HG03064 (cell line): ENCODE results near the gene CNTN4.

Experiments
- ATAC-seq: cut with Tn5 transposase; IDR thresholded peaks from one replicate; pipeline ENCODE4 v1.9.1; 2021; ENCODE audit warnings: low read depth; ENCODE audit not compliant: unreplicated experiment

The CNTN4 gene

DNA sequence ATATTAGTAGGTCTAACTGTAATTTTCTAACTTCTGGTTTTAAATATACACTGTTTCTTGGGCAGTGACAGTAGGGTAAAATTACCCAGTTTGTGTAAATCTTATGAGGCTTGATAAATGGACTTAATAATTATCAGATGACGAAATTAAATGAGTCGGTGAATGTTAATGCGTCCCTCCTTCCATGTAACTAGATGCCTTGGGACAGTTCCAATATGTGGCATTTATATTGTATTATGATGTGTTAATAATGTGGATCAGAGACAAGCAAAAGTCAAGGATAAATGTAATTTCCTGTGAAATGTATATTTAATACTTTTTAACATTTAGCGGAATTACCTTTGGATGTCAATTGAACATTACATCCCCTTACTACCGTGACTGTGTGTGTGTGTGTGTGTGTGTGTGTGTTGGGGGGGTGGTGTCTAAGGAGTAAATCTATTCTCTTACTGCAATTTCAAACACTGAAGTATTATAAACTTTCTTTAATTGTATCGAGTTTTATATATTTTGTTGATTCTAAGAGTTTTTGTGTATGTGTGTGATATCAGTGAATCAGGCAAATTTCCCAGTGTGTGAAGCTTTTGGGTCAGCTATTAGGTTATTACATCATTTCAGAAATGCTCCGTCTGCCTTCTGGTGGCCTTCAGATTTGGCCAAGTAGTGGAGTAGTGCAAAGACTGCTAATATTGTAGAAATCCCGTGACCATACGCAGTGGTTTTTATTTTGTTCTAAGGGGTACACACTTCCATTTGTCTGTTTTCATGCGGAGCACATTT, 50.1 kb downstream of the CNTN4 start:
- no peak for ATAC-seq

DNA sequence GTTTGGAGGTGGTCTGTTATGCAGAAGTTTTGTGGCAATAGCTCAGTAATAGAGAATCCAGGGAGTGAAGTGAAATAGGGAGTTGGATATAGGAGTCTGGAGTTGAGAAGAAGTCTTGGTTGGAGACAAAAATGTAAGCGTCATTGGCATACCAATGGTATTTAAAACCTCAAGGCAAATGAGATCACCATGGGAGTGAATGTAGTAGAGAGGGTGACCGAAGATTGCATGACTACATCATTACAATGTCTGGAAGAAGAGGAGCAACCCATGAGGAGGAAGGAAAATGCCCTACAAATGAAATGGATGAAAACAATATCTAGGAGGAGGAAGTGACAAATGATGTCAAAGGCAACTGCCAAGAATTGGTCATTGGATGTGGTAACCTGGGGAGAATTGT, 54.4 kb downstream of the CNTN4 start:
- no peak for ATAC-seq

DNA sequence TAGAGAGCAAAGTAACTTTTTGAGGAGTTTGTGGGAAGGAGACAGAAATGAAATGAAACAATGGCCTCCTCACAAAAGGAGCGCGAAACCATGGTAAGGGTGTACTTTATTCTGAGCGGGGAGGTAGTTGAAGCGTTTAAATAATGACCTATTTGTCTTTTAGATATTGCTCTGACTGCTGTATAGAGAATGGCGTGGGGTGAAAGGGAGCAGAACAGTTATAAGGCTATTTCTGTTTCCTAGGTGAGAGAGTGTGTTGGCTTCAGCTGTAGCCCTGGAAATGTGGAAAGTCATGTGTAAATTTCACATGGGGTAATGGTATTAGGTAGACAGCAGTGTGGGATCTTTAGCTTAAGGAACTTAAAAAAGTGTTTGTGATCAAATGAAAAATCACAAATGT, 54.9 kb downstream of the CNTN4 start:
- ATAC-seq, result no peak

DNA sequence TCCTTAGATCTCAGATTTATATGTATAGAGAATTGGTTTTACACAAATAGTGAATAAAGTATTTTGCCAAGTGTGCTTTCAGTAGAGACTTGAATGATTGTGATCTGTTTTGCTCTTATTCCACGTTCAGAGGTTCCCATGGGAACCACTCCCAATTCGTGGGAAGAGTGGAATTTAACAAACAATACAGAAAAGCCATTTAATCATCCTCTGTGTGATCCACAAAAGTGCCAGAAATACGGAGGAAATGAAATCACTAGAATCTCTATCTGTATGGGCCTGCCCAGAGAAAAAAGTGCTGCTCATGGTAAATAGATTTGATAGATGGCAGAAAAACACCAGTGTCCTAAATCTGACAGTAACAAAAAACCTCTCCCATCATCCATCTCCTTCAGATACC, 56.0 kb downstream of the CNTN4 start:
- no peak for ATAC-seq

GRCh38 chr3:2156244-2156847, 57.7 kb downstream of the CNTN4 start:
- no peak for ATAC-seq

GRCh38 chr3:2158828-2159227, 60.2 kb downstream of the CNTN4 start:
- no peak for ATAC-seq

DNA sequence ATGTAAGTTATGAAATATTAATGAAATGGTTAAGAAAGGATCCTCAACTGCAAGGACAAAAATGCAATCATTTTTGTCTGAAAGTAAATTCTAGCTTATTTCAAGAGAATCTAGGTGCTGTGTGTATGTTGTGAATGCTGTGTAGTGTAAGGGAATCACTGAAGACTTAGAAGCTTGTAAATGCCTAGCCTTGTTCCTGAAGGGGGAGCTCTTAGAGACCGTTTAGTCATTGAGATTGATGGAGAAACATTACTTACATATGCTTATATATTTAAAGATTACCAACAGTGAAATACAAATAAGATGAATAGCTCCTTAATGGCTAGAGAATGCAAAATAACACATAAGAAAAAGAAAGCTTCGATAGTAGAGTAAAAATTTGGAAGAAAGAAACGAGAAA, 67.9 kb downstream of the CNTN4 start:
- no peak for ATAC-seq

DNA sequence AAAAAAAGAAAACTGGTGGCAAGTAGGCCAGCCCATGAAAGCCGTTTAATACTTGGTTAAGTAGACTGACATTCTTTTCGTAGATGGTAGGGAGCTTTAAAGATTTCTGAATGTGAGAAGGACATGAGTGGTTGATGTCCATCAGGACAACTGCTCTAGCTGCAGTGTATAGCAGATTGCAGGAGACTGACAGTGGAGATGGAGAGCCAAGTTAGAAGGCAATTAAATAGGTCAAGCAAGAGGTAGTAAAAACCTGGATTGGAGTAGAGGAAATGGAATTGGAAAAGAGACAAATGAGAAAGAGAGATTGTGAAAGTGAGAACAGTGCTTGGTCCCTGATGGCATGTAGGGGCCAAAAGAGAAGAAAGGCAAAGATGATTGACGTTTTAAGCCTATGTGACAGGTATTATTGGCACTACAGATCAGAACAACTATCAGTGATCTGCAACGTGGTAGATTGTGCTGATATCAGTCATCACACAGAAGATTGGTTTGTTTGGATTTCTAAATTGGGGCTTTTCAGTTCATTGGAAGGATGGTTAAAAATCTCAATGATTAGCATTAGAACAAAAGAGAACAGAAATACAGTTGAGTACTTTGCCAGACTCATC, 74.0 kb downstream of the CNTN4 start:
- ATAC-seq, result no peak

DNA sequence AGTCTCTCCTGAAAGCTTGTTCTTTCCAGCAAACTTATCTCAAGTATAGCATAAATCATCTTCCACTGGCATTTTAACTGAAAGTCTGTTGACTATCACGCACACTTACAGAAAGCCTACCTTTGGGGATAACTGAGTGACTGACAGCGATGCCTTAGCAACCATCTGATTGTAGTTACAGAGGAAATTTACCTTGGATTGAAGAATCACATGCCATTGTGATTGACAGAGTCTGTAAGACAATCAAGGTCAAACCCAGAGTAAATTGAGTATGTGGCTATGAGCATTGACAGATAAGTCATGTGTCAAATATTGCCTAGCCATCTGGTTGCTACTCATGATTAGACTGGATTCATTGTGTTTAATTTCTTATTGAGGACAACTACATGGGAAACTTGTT, 82.0 kb downstream of the CNTN4 start:
- no peak for ATAC-seq

- no peak for ATAC-seq
These were observed 100.2 kb downstream of the CNTN4 start for GRCh38 chr3:2198776-2199279.

GRCh38 chr3:2204054-2204453, 105.4 kb downstream of the CNTN4 start:
- ATAC-seq, result no peak

GRCh38 chr3:2205692-2206091, 107.0 kb downstream of the CNTN4 start:
- no peak for ATAC-seq

DNA sequence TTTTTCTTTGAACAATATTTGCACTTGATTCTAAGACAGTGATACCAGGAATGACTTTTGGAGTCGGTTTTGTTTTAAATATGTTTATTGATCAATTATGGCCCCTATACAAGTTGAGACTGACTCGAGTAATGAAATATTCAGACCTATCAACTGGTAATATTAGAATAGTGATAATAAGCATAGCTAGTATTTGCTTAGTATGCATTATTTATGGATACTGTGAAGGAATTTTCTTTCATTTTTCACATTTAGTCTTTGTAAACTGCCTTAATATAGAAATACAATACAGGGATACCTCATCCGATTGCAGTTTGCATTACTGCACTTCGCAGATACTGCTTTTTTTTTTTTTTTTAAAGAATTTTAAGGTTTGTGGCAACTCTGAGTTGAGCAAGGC, 107.9 kb downstream of the CNTN4 start:
- no peak for ATAC-seq

DNA sequence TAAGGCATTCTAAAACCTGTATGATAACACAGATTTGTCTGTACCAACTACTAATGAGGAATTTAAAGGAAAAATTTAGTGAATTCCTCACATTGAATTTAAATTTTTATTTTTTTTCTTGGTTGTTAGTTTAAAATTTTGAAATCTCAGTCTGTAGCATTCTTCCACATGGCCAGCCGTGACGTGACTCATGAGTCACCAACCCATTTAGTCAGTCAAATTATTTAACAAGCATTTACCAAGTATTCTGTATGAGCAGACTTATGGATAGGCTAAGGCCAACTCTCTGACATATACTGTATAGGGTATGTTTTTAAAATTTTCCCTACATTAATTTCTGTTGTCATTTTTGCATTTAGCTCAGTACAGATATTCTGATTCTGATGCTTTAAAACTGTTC, 112.9 kb downstream of the CNTN4 start:
- no peak for ATAC-seq

DNA sequence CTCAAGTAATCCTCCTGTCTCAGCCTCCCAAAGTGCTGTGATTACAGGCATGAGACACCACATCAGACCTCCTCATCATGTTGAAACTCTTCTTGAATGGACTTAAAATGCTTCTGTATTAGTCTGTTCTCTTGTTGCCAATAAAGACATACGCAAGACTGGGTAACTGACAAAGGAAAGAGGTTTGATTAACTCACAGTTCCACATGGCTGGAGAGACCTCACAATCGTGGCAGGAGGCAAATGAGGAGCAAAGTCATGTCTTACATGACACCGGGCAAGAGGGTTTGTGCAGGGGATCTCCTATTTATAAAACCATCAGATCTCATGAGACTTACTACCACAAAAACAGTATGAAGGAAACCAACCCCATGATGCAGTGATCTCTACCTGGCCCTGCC, 113.5 kb downstream of the CNTN4 start:
- ATAC-seq, result no peak

DNA sequence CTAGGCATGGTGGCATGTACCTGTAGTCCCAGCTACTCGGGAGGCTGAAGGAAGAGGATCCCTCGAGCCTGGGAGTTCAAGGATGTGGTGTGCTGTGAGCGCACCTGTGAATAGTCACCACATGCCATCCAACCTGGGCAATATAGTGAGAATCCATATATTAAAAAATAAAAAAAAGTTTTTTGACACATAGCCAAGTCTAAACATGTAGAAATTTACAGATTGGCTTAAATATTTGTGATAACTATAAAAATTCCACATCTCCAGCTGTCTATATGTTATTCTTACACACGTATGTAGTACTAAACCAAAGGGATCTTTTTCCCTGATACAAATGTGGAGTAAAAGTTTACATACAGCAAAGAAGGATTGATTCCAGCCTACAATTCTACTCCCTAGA, 119.7 kb downstream of the CNTN4 start:
- no peak for ATAC-seq

- no peak for ATAC-seq
These were observed 120.2 kb downstream of the CNTN4 start for GRCh38 chr3:2218816-2219215.

DNA sequence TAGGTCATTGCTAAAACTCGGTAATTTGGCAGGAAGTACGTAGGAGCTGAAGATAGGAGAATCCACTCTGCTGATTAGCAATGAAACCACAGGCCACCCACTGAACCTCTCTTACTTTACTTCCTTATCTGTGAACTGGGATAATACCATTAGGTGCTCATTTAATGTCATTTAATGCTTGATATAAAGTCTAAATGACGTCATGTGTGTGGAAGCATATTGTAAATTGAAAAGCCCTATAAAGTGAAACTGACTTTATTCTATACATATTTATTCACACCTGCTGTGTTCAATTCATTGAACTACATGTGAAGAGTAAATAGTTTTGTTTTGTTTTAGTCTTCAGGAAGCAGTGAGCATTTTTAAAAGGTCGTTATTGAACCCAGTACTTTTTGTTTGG, 137.5 kb downstream of the CNTN4 start:
- no peak for ATAC-seq

DNA sequence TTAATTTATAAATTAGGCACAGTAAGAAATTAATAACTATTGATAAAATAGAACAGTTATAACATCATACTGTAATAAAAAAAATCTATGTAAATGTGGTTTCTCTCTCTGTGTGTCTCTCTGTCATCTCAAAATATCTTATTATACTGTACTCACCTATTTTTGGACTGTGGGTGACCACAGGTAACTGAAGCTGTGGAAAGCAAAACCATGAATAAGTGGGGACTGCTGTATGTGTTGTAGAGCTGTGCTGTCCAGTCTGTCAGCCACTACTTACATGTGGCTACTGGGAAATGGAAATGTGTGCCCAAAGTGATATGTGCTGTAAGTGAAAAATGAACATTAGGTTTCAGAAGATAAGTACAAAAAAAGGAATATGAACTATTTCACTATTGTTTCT, 145.5 kb downstream of the CNTN4 start:
- no peak for ATAC-seq

- ATAC-seq, result no peak
These were observed 148.4 kb downstream of the CNTN4 start for GRCh38 chr3:2246873-2247648.

DNA sequence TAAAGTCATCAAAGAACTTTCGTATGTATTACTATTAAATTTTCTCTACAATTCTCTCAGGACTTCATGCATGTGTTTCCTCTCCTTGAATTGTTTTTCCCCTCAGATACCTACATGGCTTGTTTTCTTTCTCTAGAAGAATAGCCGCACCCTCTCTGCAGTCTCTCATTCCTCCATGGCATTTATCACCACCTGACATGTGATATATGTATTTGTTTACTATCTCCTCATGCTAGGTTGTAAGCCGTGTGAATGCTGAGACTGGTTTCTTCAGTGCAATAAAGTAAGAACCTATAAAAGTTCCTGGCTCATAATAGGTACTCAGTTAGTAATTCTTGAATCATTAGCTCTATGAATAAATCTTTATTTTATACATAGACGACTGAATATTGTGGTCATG, 149.2 kb downstream of the CNTN4 start:
- no peak for ATAC-seq
